ENCODE results near the gene KCTD17. TPM values are rescaled to one million over a fixed set of nuclear protein-coding genes. Genes with fewer than 3 reads are reported as not detected.

KCTD17 gene
- total RNA-seq, 1 experiment from 2014 or later: 29.4 TPM

- Mint-ChIP-seq H3K4me1 (peaks cover 19% of the 10 kb centered on the region), H3K27me3 (ENCODE audit: low read depth) (peaks cover 39% of the 10 kb centered on the region), H3K4me3 (no peak overlapping the region), H3K36me3 (no peaks in the 10 kb centered on the region), H3K27ac (no peak overlapping the region), H3K9me3 (no peaks in the 10 kb centered on the region)
- CTCF ChIA-PET: interaction anchor here (1.5 kb wide), 1 partner anchor 20 kb away, joined by 5 read pairs; no protein-coding TSS in a partner anchor
- no peak for ATAC-seq
- TF ChIP-seq, protein P1, sequence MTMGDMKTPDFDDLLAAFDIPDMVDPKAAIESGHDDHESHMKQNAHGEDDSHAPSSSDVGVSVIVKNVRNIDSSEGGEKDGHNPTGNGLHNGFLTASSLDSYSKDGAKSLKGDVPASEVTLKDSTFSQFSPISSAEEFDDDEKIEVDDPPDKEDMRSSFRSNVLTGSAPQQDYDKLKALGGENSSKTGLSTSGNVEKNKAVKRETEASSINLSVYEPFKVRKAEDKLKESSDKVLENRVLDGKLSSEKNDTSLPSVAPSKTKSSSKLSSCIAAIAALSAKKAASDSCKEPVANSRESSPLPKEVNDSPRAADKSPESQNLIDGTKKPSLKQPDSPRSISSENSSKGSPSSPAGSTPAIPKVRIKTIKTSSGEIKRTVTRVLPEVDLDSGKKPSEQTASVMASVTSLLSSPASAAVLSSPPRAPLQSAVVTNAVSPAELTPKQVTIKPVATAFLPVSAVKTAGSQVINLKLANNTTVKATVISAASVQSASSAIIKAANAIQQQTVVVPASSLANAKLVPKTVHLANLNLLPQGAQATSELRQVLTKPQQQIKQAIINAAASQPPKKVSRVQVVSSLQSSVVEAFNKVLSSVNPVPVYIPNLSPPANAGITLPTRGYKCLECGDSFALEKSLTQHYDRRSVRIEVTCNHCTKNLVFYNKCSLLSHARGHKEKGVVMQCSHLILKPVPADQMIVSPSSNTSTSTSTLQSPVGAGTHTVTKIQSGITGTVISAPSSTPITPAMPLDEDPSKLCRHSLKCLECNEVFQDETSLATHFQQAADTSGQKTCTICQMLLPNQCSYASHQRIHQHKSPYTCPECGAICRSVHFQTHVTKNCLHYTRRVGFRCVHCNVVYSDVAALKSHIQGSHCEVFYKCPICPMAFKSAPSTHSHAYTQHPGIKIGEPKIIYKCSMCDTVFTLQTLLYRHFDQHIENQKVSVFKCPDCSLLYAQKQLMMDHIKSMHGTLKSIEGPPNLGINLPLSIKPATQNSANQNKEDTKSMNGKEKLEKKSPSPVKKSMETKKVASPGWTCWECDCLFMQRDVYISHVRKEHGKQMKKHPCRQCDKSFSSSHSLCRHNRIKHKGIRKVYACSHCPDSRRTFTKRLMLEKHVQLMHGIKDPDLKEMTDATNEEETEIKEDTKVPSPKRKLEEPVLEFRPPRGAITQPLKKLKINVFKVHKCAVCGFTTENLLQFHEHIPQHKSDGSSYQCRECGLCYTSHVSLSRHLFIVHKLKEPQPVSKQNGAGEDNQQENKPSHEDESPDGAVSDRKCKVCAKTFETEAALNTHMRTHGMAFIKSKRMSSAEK (CRISPR knock-in tag; IDR thresholded peaks at IDR 0.05; ENCODE audit: borderline replicate concordance): no peak
- TF ChIP-seq ZNF121 (CRISPR knock-in tag; IDR thresholded peaks at IDR 0.05) (no peak), NR2C2 (CRISPR knock-in tag; IDR thresholded peaks at IDR 0.05) (no peak), HMGA2 (CRISPR knock-in tag; IDR thresholded peaks at IDR 0.05) (no peak), ZNF232 (CRISPR knock-in tag; IDR thresholded peaks at IDR 0.05) (no peak), ZNF416 (CRISPR knock-in tag; IDR thresholded peaks at IDR 0.05) (no peak), ELF4 (CRISPR knock-in tag; IDR thresholded peaks at IDR 0.05; ENCODE audit: low read depth) (no peak), NR1H2 (CRISPR knock-in tag; IDR thresholded peaks at IDR 0.05) (no peak)
- TF ChIP-seq, protein P2, sequence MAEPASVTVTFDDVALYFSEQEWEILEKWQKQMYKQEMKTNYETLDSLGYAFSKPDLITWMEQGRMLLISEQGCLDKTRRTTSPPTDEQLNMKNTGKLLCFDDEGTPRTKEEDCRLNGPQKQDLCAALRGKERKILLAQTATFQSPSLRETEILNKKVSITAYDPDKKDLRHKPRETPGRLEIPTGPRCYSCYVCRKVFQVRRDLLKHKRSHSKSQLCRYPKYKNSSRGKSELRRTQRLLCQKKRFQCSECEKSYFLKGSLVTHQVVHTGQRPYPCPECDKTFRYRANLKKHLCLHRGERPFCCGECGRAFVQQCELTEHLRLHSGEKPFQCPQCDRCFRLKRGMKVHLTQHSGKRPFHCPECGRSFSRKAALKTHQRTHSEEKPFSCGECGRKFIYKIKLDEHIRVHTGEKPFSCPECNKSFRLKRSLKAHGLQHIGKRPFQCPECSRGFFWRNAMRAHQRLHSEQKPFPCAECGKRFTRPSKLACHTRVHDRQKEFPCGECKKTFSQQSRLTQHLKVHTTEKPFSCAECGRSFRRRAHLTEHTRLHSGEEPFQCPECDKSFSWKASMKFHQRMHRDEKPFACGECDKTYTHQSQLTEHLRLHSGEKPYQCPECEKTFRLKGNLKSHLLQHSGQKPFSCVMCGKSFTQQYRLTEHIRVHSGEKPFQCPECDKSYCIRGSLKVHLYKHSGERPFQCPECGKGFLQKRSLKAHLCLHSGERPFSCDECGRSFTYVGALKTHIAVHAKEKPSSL (CRISPR knock-in tag; conservative IDR thresholded peaks at IDR 0.05): no peak
- TF ChIP-seq, protein P3, sequence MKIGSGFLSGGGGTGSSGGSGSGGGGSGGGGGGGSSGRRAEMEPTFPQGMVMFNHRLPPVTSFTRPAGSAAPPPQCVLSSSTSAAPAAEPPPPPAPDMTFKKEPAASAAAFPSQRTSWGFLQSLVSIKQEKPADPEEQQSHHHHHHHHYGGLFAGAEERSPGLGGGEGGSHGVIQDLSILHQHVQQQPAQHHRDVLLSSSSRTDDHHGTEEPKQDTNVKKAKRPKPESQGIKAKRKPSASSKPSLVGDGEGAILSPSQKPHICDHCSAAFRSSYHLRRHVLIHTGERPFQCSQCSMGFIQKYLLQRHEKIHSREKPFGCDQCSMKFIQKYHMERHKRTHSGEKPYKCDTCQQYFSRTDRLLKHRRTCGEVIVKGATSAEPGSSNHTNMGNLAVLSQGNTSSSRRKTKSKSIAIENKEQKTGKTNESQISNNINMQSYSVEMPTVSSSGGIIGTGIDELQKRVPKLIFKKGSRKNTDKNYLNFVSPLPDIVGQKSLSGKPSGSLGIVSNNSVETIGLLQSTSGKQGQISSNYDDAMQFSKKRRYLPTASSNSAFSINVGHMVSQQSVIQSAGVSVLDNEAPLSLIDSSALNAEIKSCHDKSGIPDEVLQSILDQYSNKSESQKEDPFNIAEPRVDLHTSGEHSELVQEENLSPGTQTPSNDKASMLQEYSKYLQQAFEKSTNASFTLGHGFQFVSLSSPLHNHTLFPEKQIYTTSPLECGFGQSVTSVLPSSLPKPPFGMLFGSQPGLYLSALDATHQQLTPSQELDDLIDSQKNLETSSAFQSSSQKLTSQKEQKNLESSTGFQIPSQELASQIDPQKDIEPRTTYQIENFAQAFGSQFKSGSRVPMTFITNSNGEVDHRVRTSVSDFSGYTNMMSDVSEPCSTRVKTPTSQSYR (CRISPR knock-in tag; IDR thresholded peaks at IDR 0.05): no peak
- no peak for DNase-seq (ENCODE audit: low spot score)
- POLR2A ChIA-PET: interaction anchor here (0.5 kb wide), 1 partner anchor 514 kb away, joined by 3 read pairs; the partner anchor contains the start of gene LGALS2
Observed at GRCh38 chr22:37065961-37066360, 14.4 kb downstream of the KCTD17 start.

GRCh38 chr22:37067428-37067827 is 15.9 kb downstream of the KCTD17 start:
- ATAC-seq (no peak), DNase-seq (ENCODE audit: low spot score) (no peak)
- Mint-ChIP-seq H3K27ac (no peak overlapping the region), H3K9me3 (no peaks in the 10 kb centered on the region), H3K27me3 (ENCODE audit: low read depth) (peaks cover 39% of the 10 kb centered on the region), H3K4me1 (peaks cover 16% of the 10 kb centered on the region), H3K4me3 (no peak overlapping the region), H3K36me3 (no peaks in the 10 kb centered on the region)
- no peak for TF ChIP-seq ZNF219 (CRISPR knock-in tag; IDR thresholded peaks at IDR 0.05; ENCODE audit: borderline replicate concordance)
- no peak for TF ChIP-seq PREB (CRISPR knock-in tag; IDR thresholded peaks at IDR 0.05; ENCODE audit: borderline replicate concordance)
- TF ChIP-seq ZNF232 (CRISPR knock-in tag; IDR thresholded peaks at IDR 0.05): no peak
- TF ChIP-seq JAZF1 (CRISPR knock-in tag; IDR thresholded peaks at IDR 0.05): no peak
- no peak for TF ChIP-seq ZBTB43 (CRISPR knock-in tag; IDR thresholded peaks at IDR 0.05)
- no peak for TF ChIP-seq CREB1 (CRISPR knock-in tag; IDR thresholded peaks at IDR 0.05)
- no peak for TF ChIP-seq ELF4 (CRISPR knock-in tag; IDR thresholded peaks at IDR 0.05; ENCODE audit: low read depth)
- no peak for TF ChIP-seq CBFB (CRISPR knock-in tag; IDR thresholded peaks at IDR 0.05; ENCODE audit: low read depth)
- TF ChIP-seq, protein P4, sequence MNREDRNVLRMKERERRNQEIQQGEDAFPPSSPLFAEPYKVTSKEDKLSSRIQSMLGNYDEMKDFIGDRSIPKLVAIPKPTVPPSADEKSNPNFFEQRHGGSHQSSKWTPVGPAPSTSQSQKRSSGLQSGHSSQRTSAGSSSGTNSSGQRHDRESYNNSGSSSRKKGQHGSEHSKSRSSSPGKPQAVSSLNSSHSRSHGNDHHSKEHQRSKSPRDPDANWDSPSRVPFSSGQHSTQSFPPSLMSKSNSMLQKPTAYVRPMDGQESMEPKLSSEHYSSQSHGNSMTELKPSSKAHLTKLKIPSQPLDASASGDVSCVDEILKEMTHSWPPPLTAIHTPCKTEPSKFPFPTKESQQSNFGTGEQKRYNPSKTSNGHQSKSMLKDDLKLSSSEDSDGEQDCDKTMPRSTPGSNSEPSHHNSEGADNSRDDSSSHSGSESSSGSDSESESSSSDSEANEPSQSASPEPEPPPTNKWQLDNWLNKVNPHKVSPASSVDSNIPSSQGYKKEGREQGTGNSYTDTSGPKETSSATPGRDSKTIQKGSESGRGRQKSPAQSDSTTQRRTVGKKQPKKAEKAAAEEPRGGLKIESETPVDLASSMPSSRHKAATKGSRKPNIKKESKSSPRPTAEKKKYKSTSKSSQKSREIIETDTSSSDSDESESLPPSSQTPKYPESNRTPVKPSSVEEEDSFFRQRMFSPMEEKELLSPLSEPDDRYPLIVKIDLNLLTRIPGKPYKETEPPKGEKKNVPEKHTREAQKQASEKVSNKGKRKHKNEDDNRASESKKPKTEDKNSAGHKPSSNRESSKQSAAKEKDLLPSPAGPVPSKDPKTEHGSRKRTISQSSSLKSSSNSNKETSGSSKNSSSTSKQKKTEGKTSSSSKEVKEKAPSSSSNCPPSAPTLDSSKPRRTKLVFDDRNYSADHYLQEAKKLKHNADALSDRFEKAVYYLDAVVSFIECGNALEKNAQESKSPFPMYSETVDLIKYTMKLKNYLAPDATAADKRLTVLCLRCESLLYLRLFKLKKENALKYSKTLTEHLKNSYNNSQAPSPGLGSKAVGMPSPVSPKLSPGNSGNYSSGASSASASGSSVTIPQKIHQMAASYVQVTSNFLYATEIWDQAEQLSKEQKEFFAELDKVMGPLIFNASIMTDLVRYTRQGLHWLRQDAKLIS (CRISPR knock-in tag; IDR thresholded peaks at IDR 0.05; ENCODE audit: borderline replicate concordance): no peak
- no peak for TF ChIP-seq ZNF671 (CRISPR knock-in tag; IDR thresholded peaks at IDR 0.05)
- CTCF ChIA-PET: interaction anchor here (1.7 to 2.0 kb wide), 2 partner anchors 16 to 132 kb away, joined by 6 to 8 read pairs; partner anchors contain the start of gene KCTD17
- POLR2A ChIA-PET: no interaction called here

All from WTC11 (cell line).